GM23248 (cell line): Measurements from ENCODE around the gene GGA3. TPM values are rescaled to one million over a fixed set of nuclear protein-coding genes. Genes with fewer than 3 reads are reported as not detected.
A peak's percentile ranks its signal among the peaks of the same experiment; 100 is the strongest.

Experiments used
- DNase-seq: peaks from one replicate; pipeline ENCODE4 v3.0.0-alpha.2; 2015
- H2AFZ ChIP-seq: fragments of 200-600 bp; sonication (generic); 2 replicates; pipeline ENCODE4 v1.6.1; 2016; ENCODE audit warnings: antibody characterized with exemption
- H3F3A ChIP-seq: fragments of 200-600 bp; sonication (generic); 2 replicates; pipeline ENCODE4 v1.6.1; 2016; ENCODE audit warnings: mild to moderate bottlenecking, antibody characterized with exemption, mixed run types; ENCODE audit not compliant: insufficient read depth
- H3K27ac ChIP-seq: fragments of 200-600 bp; sonication (generic); 2 replicates; pipeline ENCODE4 v1.5.1; 2016; ENCODE audit warnings: mild to moderate bottlenecking
- H3K27me3 ChIP-seq: fragments of 200-600 bp; sonication (generic); replicated peaks from 2 replicates; pipeline ENCODE4 v1.6.1; 2016; ENCODE audit warnings: mild to moderate bottlenecking; ENCODE audit not compliant: insufficient read depth
- H3K36me3 ChIP-seq: fragments of 200-600 bp; sonication (generic); 2 replicates; pipeline ENCODE4 v1.6.1; 2016; ENCODE audit warnings: low read depth, mild to moderate bottlenecking
- H3K4me1 ChIP-seq: fragments of 200-600 bp; sonication (generic); 2 replicates; pipeline ENCODE4 v1.6.1; 2016; ENCODE audit warnings: mild to moderate bottlenecking; ENCODE audit not compliant: insufficient read depth
- H3K4me2 ChIP-seq: fragments of 200-600 bp; sonication (generic); one replicate; pipeline ENCODE4 v1.6.1; 2016; ENCODE audit warnings: mild to moderate bottlenecking; ENCODE audit not compliant: unreplicated experiment
- H3K4me3 ChIP-seq: fragments of 200-600 bp; sonication (generic); 2 replicates; pipeline ENCODE4 v1.5.1; 2016; ENCODE audit warnings: mild to moderate bottlenecking
- H3K79me2 ChIP-seq: fragments of 200-600 bp; sonication (generic); 2 replicates; pipeline ENCODE4 v1.6.1; 2016; ENCODE audit warnings: mild to moderate bottlenecking; ENCODE audit not compliant: insufficient read depth
- H3K9ac ChIP-seq: fragments of 200-600 bp; sonication (generic); 2 replicates; pipeline ENCODE4 v1.6.1; 2016; ENCODE audit warnings: mild to moderate bottlenecking
- H3K9me2 ChIP-seq: fragments of 200-600 bp; sonication (generic); 2 replicates; pipeline ENCODE4 v1.6.1; 2016; ENCODE audit warnings: mixed run types, mild to moderate bottlenecking, moderate library complexity; ENCODE audit not compliant: insufficient read depth
- H3K9me3 ChIP-seq: fragments of 200-600 bp; sonication (generic); one replicate; pipeline ENCODE4 v1.6.1; 2017; ENCODE audit warnings: low read depth
- H4K20me1 ChIP-seq: fragments of 200-600 bp; sonication (generic); 2 replicates; pipeline ENCODE4 v1.6.0; 2016; ENCODE audit not compliant: insufficient read depth
- EZH2 ChIP-seq: fragments of 200-600 bp; sonication (generic); IDR thresholded peaks from 2 replicates; pipeline ENCODE4 v1.6.1; 2018; ENCODE audit warnings: antibody characterized with exemption, mild to moderate bottlenecking; ENCODE audit not compliant: insufficient read depth, poor library complexity, severe bottlenecking
- EZH2phosphoT487 ChIP-seq: fragments of 200-600 bp; sonication (generic); IDR thresholded peaks from 2 replicates; pipeline ENCODE4 v1.6.1; 2018; ENCODE audit warnings: antibody characterized with exemption, moderate library complexity, mild to moderate bottlenecking, low read depth; ENCODE audit not compliant: insufficient read depth
- WGBS, 2 experiments: methylation state at CpG; one replicate each; pipeline ENCODE4 v1.1.6; 2015 to 2017; ENCODE audit warnings: low lambda C conversion rate in 2 of 2, low coverage in 1 of 2; ENCODE audit errors: missing lambda C conversion rate in 2 of 2; 5-methylcytosine and 5-hydroxymethylcytosine counted together
- in situ Hi-C: fragments of 300-500 bp; cut with MboI; formaldehyde crosslinking; loops from 2 replicates; pipeline ENCODE4 v1.15.0; 2020
- polyA plus RNA-seq: library from polyadenylated mRNA; unstranded; fragments of >200 nt; fragmentation: Nextera tagmentation; extraction: Ambion mirVana; gene quantifications from 2 replicates; pipeline ENCODE4 v1.2.1, GENCODE V29; 2016
- total RNA-seq: library from RNA; depleted of rRNA; stranded (reverse); fragments of >200 nt; shearing (Covaris generic); gene quantifications from 2 replicates; pipeline ENCODE4 v1.2.3, GENCODE V29; 2014

GGA3 gene
- total and polyA plus RNA-seq, 2 experiments from 2014 or later, result 12.1 to 16.0 TPM

GRCh38 chr17:75244133-75244866 lies 17.1 kb downstream of the GGA3 start:
- Histone ChIP-seq H3K4me2 (no peak overlapping the region), H3F3A (peaks cover 8% of the 10 kb centered on the region; the same call in 1 of the 2 replicates), H4K20me1 (no peaks in the 10 kb centered on the region), H3K27ac (no peak overlapping the region), H3K4me1 (0 out of 2 replicates have a peak, but pooled peaks cover 3% of the 10 kb centered on the region), H3K4me3 (no peak overlapping the region), H3K27me3 (no peaks in the 10 kb centered on the region), H3K36me3 (peaks cover 12% of the 10 kb centered on the region; the same call in 1 of the 2 replicates), H2AFZ (no peak overlapping the region), H3K79me2 (peaks cover 30% of the 10 kb centered on the region), H3K9me2 (no peaks in the 10 kb centered on the region), H3K9ac (no peak overlapping the region), H3K9me3 (no peaks in the 10 kb centered on the region)
- WGBS, 2 experiments, result 89% methylated on average over 22 of the region's 22 CpGs
- in situ Hi-C loops, result no loop called here
- no peak for TF ChIP-seq EZH2
- no peak for TF ChIP-seq EZH2phosphoT487
- DNase-seq, result no peak

- Histone ChIP-seq H3K9me2 (no peaks in the 10 kb centered on the region), H4K20me1 (no peaks in the 10 kb centered on the region), H2AFZ (no peak overlapping the region), H3F3A (peaks cover 8% of the 10 kb centered on the region; the same call in 1 of the 2 replicates), H3K9me3 (no peaks in the 10 kb centered on the region), H3K27ac (peak overlapping the region; percentile 50), H3K4me2 (no peak overlapping the region), H3K27me3 (no peaks in the 10 kb centered on the region), H3K79me2 (peaks cover 14% of the 10 kb centered on the region), H3K9ac (no peak overlapping the region), H3K4me3 (no peak overlapping the region), H3K4me1 (0 out of 2 replicates have a peak, but pooled peaks cover 3% of the 10 kb centered on the region), H3K36me3 (peaks cover 12% of the 10 kb centered on the region; the same call in 1 of the 2 replicates)
- in situ Hi-C loops, result no loop called here
- TF ChIP-seq EZH2phosphoT487, result no peak
- no peak for TF ChIP-seq EZH2
- WGBS, 2 experiments, result 89 to 90% methylated on average over 17 of the region's 17 CpGs
- no peak for DNase-seq
These were observed 18.9 kb downstream of the GGA3 start for GRCh38 chr17:75242461-75243042.

GRCh38 chr17:75241996-75242460 lies 19.4 kb downstream of the GGA3 start:
- Histone ChIP-seq H3K36me3 (peaks cover 12% of the 10 kb centered on the region; the same call in 1 of the 2 replicates), H3K4me2 (no peak overlapping the region), H3K9me3 (no peaks in the 10 kb centered on the region)

GRCh38 chr17:75241502-75241901 lies 19.9 kb downstream of the GGA3 start:
- Histone ChIP-seq H3K36me3 (peaks cover 12% of the 10 kb centered on the region; the same call in 1 of the 2 replicates), H4K20me1 (no peaks in the 10 kb centered on the region), H3K9me3 (no peaks in the 10 kb centered on the region), H3K4me1 (0 out of 2 replicates have a peak, but pooled peaks cover 3% of the 10 kb centered on the region), H3K9me2 (no peaks in the 10 kb centered on the region), H2AFZ (no peak overlapping the region), H3F3A (peaks cover 15% of the 10 kb centered on the region), H3K27ac (peak overlapping the region; percentile 50), H3K9ac (peak overlapping the region; percentile 49; the same call in 1 of the 2 replicates), H3K27me3 (no peaks in the 10 kb centered on the region), H3K4me3 (no peak overlapping the region), H3K79me2 (peaks cover 3% of the 10 kb centered on the region), H3K4me2 (no peak overlapping the region)
- TF ChIP-seq EZH2 (no peak), EZH2phosphoT487 (no peak)
- peak; percentile 23 for DNase-seq
- in situ Hi-C loops, result no loop called here
- 79 to 83% methylated on average over 9 of the region's 9 CpGs for WGBS, 2 experiments

More at GRCh38 chr17:75241996-75242460, 19.4 kb downstream of the GGA3 start:
- WGBS, 2 experiments, result 58 to 65% methylated on average over 15 of the region's 15 CpGs
- Histone ChIP-seq H3K4me1 (0 out of 2 replicates have a peak, but pooled peaks cover 3% of the 10 kb centered on the region), H2AFZ (no peak overlapping the region), H3K79me2 (peaks cover 9% of the 10 kb centered on the region), H3K27me3 (no peaks in the 10 kb centered on the region), H4K20me1 (no peaks in the 10 kb centered on the region), H3K9ac (peak overlapping the region; percentile 49; the same call in 1 of the 2 replicates), H3F3A (peaks cover 10% of the 10 kb centered on the region), H3K27ac (peak overlapping the region; percentile 50), H3K9me2 (no peaks in the 10 kb centered on the region), H3K4me3 (no peak overlapping the region)
- peak; percentile 84 for DNase-seq
- in situ Hi-C loops, result no loop called here
- no peak for TF ChIP-seq EZH2
